DOHH2 (cell line): ENCODE results near the gene OXNAD1.
A peak's percentile ranks its signal among the peaks of the same experiment; 100 is the strongest.

Experiments
- H3F3A ChIP-seq: fragments of 200-600 bp; sonication (generic), shearing (Covaris generic); 2 replicates; pipeline ENCODE4 v1.6.0; 2016; ENCODE audit warnings: antibody characterized with exemption, mild to moderate bottlenecking; ENCODE audit not compliant: control insufficient read depth, insufficient read depth
- H3K27ac ChIP-seq: fragments of 200-600 bp; sonication (generic); 2 replicates; pipeline ENCODE4 v1.5.1; 2014; ENCODE audit warnings: low read depth, mild to moderate bottlenecking, low read length, moderate library complexity
- H3K27me3 ChIP-seq: fragments of 200-600 bp; sonication (generic); 2 replicates; pipeline ENCODE4 v1.6.1; 2014; ENCODE audit warnings: mild to moderate bottlenecking, low read length, mixed read lengths; ENCODE audit not compliant: control insufficient read depth
- H3K36me3 ChIP-seq: fragments of 200-600 bp; sonication (generic); 2 replicates; pipeline ENCODE4 v1.6.1; 2014; ENCODE audit warnings: mild to moderate bottlenecking, low read length, moderate library complexity, mixed read lengths; ENCODE audit not compliant: control insufficient read depth
- H3K4me1 ChIP-seq: fragments of 200-600 bp; sonication (generic); 2 replicates; pipeline ENCODE4 v1.6.1; 2014; ENCODE audit warnings: mild to moderate bottlenecking, low read length, mixed read lengths; ENCODE audit not compliant: control insufficient read depth
- H3K4me2 ChIP-seq: fragments of 200-600 bp; sonication (generic); 2 replicates; pipeline ENCODE4 v1.6.0; 2014; ENCODE audit warnings: mild to moderate bottlenecking, low read length, moderate library complexity
- H3K4me3 ChIP-seq: fragments of 200-600 bp; sonication (generic); 2 replicates; pipeline ENCODE4 v1.5.1; 2014; ENCODE audit warnings: mild to moderate bottlenecking, low read length, mixed read lengths
- H3K79me2 ChIP-seq: fragments of 200-600 bp; sonication (generic); 2 replicates; pipeline ENCODE4 v1.6.1; 2014; ENCODE audit warnings: mild to moderate bottlenecking, low read length, mixed read lengths; ENCODE audit not compliant: control insufficient read depth
- H3K9me2 ChIP-seq: fragments of 200-600 bp; sonication (generic); replicated peaks from 2 replicates; pipeline ENCODE4 v1.6.1; 2014; ENCODE audit warnings: mild to moderate bottlenecking, low read length, mixed read lengths; ENCODE audit not compliant: control insufficient read depth
- H3K9me3 ChIP-seq: fragments of 200-600 bp; sonication (generic); 2 replicates; pipeline ENCODE4 v1.6.1; 2014; ENCODE audit warnings: antibody characterized with exemption, low read length, mixed read lengths; ENCODE audit not compliant: control insufficient read depth, insufficient read depth
- H4K20me1 ChIP-seq: fragments of 200-600 bp; sonication (generic); 2 replicates; pipeline ENCODE4 v1.6.0; 2014; ENCODE audit warnings: low read depth, mild to moderate bottlenecking, antibody characterized with exemption, low read length, moderate library complexity; ENCODE audit not compliant: control insufficient read depth, insufficient read depth
- EZH2phosphoT487 ChIP-seq: fragments of 200-600 bp; sonication (generic); IDR thresholded peaks from 2 replicates; pipeline ENCODE4 v1.6.1; 2017; ENCODE audit warnings: borderline replicate concordance, mild to moderate bottlenecking, antibody characterized with exemption, low read length, moderate library complexity, mixed read lengths
- TF ChIP-seq, protein P1 (sequence below): fragments of 200-600 bp; sonication (generic); IDR thresholded peaks from one replicate; pipeline ENCODE4 v1.5.1; 2014; ENCODE audit warnings: antibody characterized with exemption, mild to moderate bottlenecking, low read depth, low read length; ENCODE audit not compliant: poor library complexity, severe bottlenecking

OXNAD1 gene

DNA sequence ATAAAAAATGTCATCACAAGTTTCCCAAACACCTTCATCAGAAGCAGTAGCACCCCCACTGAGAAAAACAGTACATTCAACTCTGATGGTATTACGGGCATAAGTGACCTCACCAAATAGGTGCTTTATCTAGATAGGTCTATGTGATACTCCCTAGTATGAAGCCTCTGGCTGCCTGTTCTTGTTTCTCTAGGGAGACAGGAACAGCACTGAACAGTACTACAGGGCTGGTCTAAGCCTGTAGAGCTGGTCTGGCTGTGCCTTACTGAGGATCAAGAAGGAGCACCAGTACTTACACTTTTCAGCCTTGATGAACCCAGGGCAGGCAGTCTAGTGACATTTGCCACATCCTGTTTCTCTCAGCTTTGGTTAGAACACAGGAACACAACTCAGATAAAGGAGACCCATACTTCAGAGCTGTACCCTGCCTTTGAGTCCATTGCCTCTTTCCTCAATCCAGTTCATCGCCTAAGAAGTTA is 35.9 kb downstream of the OXNAD1 start:
- Histone ChIP-seq H3K4me1 (peaks cover 25% of the 10 kb centered on the region), H3K79me2 (no peaks in the 10 kb centered on the region), H3K4me2 (peak overlapping the region; percentile 49), H3K9me3 (no peaks in the 10 kb centered on the region), H3K36me3 (peaks cover 71% of the 10 kb centered on the region), H3K4me3 (peak overlapping the region; percentile 17; the same call in 1 of the 2 replicates), H3K27me3 (no peaks in the 10 kb centered on the region), H3K9me2 (no peaks in the 10 kb centered on the region), H4K20me1 (no peaks in the 10 kb centered on the region), H3F3A (peaks cover 28% of the 10 kb centered on the region), H3K27ac (0 out of 2 replicates have a peak overlapping the region, but pooled peaks have one; percentile 8)
- TF ChIP-seq EZH2phosphoT487: no peak
- TF ChIP-seq, protein P1, sequence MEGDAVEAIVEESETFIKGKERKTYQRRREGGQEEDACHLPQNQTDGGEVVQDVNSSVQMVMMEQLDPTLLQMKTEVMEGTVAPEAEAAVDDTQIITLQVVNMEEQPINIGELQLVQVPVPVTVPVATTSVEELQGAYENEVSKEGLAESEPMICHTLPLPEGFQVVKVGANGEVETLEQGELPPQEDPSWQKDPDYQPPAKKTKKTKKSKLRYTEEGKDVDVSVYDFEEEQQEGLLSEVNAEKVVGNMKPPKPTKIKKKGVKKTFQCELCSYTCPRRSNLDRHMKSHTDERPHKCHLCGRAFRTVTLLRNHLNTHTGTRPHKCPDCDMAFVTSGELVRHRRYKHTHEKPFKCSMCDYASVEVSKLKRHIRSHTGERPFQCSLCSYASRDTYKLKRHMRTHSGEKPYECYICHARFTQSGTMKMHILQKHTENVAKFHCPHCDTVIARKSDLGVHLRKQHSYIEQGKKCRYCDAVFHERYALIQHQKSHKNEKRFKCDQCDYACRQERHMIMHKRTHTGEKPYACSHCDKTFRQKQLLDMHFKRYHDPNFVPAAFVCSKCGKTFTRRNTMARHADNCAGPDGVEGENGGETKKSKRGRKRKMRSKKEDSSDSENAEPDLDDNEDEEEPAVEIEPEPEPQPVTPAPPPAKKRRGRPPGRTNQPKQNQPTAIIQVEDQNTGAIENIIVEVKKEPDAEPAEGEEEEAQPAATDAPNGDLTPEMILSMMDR: no peak

DNA sequence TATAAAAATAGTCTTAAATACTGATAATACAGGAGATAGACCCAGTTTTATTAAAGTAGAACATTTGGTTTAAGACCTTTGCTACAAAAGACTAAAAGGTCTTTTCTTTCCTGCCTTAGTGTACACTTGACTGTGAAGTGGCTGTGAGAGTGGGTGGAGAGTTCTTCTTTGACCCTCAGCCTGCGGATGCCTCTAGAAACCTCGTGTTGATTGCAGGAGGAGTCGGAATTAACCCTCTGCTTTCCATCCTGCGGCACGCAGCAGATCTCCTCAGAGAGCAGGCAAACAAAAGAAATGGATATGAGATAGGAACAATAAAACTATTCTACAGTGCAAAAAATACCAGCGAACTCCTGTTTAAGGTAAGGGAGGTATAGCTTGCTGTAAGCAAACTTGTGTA is 36.5 kb downstream of the OXNAD1 start:
- H3K79me2 ChIP-seq: no peaks in the 10 kb centered on the region
- H3K27me3 ChIP-seq: no peaks in the 10 kb centered on the region
- H3K27ac ChIP-seq: no peak overlapping the region
- no peak overlapping the region for H3K4me3 ChIP-seq
- H3K4me2 ChIP-seq: peak overlapping the region; percentile 49; the same call in 1 of the 2 replicates
- TF ChIP-seq, protein P1: no peak
- TF ChIP-seq EZH2phosphoT487: no peak
- peaks cover 65% of the 10 kb centered on the region for H3K36me3 ChIP-seq
- peaks cover 25% of the 10 kb centered on the region for H3K4me1 ChIP-seq
- no peaks in the 10 kb centered on the region for H4K20me1 ChIP-seq
- H3K9me3 ChIP-seq: no peaks in the 10 kb centered on the region
- H3K9me2 ChIP-seq: no peaks in the 10 kb centered on the region
- peaks cover 34% of the 10 kb centered on the region for H3F3A ChIP-seq

DNA sequence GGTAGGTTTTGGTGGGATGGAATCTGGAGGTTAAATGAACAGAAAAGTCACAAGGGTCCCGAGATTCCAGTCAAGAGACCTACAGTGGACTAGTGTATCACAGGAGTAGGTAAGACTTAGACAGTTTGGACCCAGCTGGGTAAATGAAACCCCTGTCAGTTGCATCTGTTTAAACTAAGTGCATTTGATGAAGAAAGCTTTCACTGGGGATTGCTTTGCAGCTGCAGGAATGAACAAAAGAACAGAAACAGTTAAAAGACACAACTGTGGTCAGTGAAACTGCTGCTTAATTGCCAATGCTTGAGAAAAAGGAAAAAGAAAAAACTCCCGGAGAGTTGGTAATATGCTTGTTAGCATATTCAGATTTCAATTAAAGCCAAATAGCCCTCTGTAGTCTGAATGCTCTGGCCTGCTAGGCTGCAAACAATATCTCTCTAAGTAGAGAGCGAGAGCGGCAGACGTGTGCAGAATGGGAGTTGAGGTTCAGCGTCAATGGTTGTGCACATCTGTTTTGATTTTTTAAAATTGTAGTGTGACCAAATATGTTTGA is 37.1 kb downstream of the OXNAD1 start:
- Histone ChIP-seq H3K4me3 (no peak overlapping the region), H3K4me2 (no peak overlapping the region), H4K20me1 (no peaks in the 10 kb centered on the region), H3K4me1 (peaks cover 25% of the 10 kb centered on the region), H3K36me3 (peaks cover 59% of the 10 kb centered on the region), H3K9me2 (no peaks in the 10 kb centered on the region), H3K9me3 (no peaks in the 10 kb centered on the region), H3K27me3 (no peaks in the 10 kb centered on the region), H3K27ac (no peak overlapping the region), H3K79me2 (no peaks in the 10 kb centered on the region), H3F3A (peaks cover 37% of the 10 kb centered on the region)
- TF ChIP-seq, protein P1: no peak
- no peak for TF ChIP-seq EZH2phosphoT487
